Keratinocyte (primary cell): ENCODE results near the gene TEKTIP1. TPM values are rescaled to one million over a fixed set of nuclear protein-coding genes. Genes with fewer than 3 reads are reported as not detected.
"Not testable (repeated sequence)": the region's sequence is repeated elsewhere in the genome, so short reads cannot be mapped to it uniquely, and the experiment has no call there.

Source experiments
- DNase-seq: peaks from one replicate; pipeline ENCODE4 v3.0.0-alpha.2; 2011; ENCODE audit warnings: low read depth, missing footprints, low spot score
- FAIRE-seq: peaks from 2 replicates; lab custom pipeline; 2011; peaks lifted over from hg19 to GRCh38; lab: Jason Lieb, UNC
- H2AFZ ChIP-seq: 2 replicates; pipeline ENCODE4 v1.6.0; 2012; ENCODE audit warnings: low read length, control low read depth, inconsistent platforms; ENCODE audit not compliant: control insufficient read depth
- H3K27ac ChIP-seq: 2 replicates; pipeline ENCODE4 v1.5.1; 2011; ENCODE audit warnings: low read length; ENCODE audit not compliant: control insufficient read depth, insufficient read depth
- H3K27me3 ChIP-seq: 3 replicates; pipeline ENCODE4 v1.6.0; 2011; ENCODE audit warnings: low read length; ENCODE audit not compliant: control insufficient read depth, insufficient read depth; ENCODE audit errors: extremely low read depth
- H3K36me3 ChIP-seq, 2 experiments: 2 replicates in 1 of 2; 3 replicates in 1 of 2; pipeline ENCODE4 v1.5.1; 2011; ENCODE audit warnings: low read length in 2 of 2, mild to moderate bottlenecking in 1 of 2; ENCODE audit not compliant: control insufficient read depth in 2 of 2, insufficient read depth in 2 of 2; ENCODE audit errors: extremely low read depth in 1 of 2
- H3K4me1 ChIP-seq: 3 replicates; pipeline ENCODE4 v1.5.1; 2011; ENCODE audit warnings: low read length; ENCODE audit not compliant: control insufficient read depth, insufficient read depth; ENCODE audit errors: extremely low read depth
- H3K4me2 ChIP-seq: 3 replicates; pipeline ENCODE4 v1.6.0; 2011; ENCODE audit warnings: low read depth, low read length; ENCODE audit not compliant: control insufficient read depth, insufficient read depth; ENCODE audit errors: extremely low read depth
- H3K4me3 ChIP-seq, 3 experiments: fragments of 200-600 bp in 1 of 3; sonication (generic) in 1 of 3; 2 replicates in 2 of 3; 3 replicates in 1 of 3; pipeline ENCODE4 v1.5.1; 2011 to 2016; ENCODE audit warnings: low read length in 3 of 3, mild to moderate bottlenecking in 3 of 3, control low read depth in 2 of 3, inconsistent platforms in 1 of 3, low read depth in 1 of 3, mixed read lengths in 1 of 3, mixed run types in 1 of 3, moderate library complexity in 1 of 3; ENCODE audit not compliant: control insufficient read depth in 2 of 3, insufficient read depth in 2 of 3; ENCODE audit errors: extremely low read depth in 1 of 3
- H3K79me2 ChIP-seq: 2 replicates; pipeline ENCODE4 v1.6.0; 2012; ENCODE audit warnings: low read length; ENCODE audit not compliant: control insufficient read depth, insufficient read depth
- H3K9ac ChIP-seq: 3 replicates; pipeline ENCODE4 v1.6.0; 2011; ENCODE audit warnings: low read length; ENCODE audit not compliant: control insufficient read depth, insufficient read depth; ENCODE audit errors: extremely low read depth
- H3K9me1 ChIP-seq: 3 replicates; pipeline ENCODE4 v1.6.0; 2011; ENCODE audit warnings: low read length; ENCODE audit not compliant: control insufficient read depth, insufficient read depth; ENCODE audit errors: extremely low read depth
- H3K9me3 ChIP-seq: 2 replicates; pipeline ENCODE4 v1.5.1; 2012; ENCODE audit warnings: low read depth, low read length; ENCODE audit not compliant: control insufficient read depth
- H4K20me1 ChIP-seq: 3 replicates; pipeline ENCODE4 v1.6.0; 2011; ENCODE audit warnings: low read length; ENCODE audit not compliant: control insufficient read depth, insufficient read depth; ENCODE audit errors: extremely low read depth
- EZH2 ChIP-seq: IDR thresholded peaks from one replicate; pipeline ENCODE4 v1.6.1; 2012; ENCODE audit warnings: inconsistent platforms, mild to moderate bottlenecking, low read length, moderate library complexity
- dilution Hi-C: fragments of 300-500 bp; cut with MboI; formaldehyde crosslinking; loops from one replicate; pipeline ENCODE4 v1.7.0; 2020; ENCODE audit warnings: low sequenced_read_pairs; ENCODE audit not compliant: extremely low pct_ligation_motif_present
- polyA plus RNA-seq, 5 experiments: library from polyadenylated mRNA; depleted of rRNA in 3 of 5; stranded (reverse) in 3 of 5; stranded (forward) in 1 of 5; unstranded in 1 of 5; fragments of >200 nt; gene quantifications; 1 replicate in 1 of 5; 2 replicates in 3 of 5; 3 replicates in 1 of 5; pipeline versions ENCODE4 v1.2.1 to v1.2.3, GENCODE V29; 2011 to 2012; ENCODE audit warnings: missing spikeins in 2 of 5, low read depth in 1 of 5, low replicate concordance in 1 of 5
- TF ChIP-seq, protein P1 (sequence below), 3 experiments: IDR thresholded peaks in 1 of 3; conservative IDR thresholded peaks in 1 of 3; optimal IDR thresholded peaks in 1 of 3; 2 replicates in 2 of 3; 3 replicates in 1 of 3; pipeline versions ENCODE3 to v1.5.1; 2011; ENCODE audit warnings: low read length in 3 of 3, mild to moderate bottlenecking in 3 of 3, moderate library complexity in 2 of 3, control low read depth in 1 of 3, inconsistent platforms in 1 of 3; ENCODE audit not compliant: insufficient read depth in 2 of 3; ENCODE audit errors: extremely low read depth in 1 of 3

TEKTIP1 gene
- polyA plus RNA-seq, 1 donor (not counting 4 experiments of a cell fraction or from before 2014, with no cell fraction given): not detected

DNA sequence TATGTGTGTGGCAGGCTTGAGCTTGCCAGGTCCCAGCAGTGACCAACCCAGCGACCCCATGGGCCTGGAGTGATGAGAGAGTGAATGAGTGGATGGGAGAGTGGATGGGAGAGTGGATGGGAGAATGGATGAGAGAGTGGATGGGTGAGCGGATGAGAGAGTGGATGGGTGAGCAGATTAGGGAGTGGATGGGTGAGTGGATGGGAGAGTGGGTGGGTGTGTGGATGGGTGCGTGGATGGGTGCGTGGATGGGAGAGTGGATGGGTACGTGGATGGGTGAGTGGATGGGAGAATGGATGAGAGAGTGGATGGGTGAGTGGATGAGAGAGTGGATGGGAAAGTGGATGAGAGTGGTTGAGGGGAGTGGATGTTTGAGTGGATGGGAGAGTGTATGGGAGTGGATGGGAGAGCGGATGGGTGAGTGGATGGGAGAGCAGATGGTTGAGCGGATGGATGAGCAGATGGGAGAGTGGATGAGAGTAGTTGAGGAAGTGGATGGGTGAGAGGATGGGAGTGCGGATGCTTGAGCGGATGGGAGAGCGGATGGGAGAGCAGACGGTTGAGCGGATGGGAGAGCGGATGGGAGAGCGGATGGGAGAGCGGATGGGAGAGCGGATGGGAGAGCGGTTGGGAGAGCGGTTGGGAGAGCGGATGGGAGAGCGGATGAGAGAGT lies 10.3 kb upstream of the TEKTIP1 start:
- Histone ChIP-seq H3K4me1 (no peaks in the 10 kb centered on the region), H3K36me3 (peaks cover 20 to 33% of the 10 kb centered on the region in 2 experiments), H3K9me3 (no peaks in the 10 kb centered on the region), H3K27ac (no peak overlapping the region), H3K4me2 (no peak overlapping the region), H3K9me1 (no peaks in the 10 kb centered on the region), H3K4me3 (no peak overlapping the region), H3K27me3 (no peaks in the 10 kb centered on the region), H3K79me2 (peaks cover 8% of the 10 kb centered on the region), H4K20me1 (peaks cover 5% of the 10 kb centered on the region), H2AFZ (no peak overlapping the region), H3K9ac (no peak overlapping the region)
- DNase-seq: no peak
- dilution Hi-C loops: no loop called here
- no peak for FAIRE-seq
- no peak for TF ChIP-seq EZH2
- TF ChIP-seq, protein P1, sequence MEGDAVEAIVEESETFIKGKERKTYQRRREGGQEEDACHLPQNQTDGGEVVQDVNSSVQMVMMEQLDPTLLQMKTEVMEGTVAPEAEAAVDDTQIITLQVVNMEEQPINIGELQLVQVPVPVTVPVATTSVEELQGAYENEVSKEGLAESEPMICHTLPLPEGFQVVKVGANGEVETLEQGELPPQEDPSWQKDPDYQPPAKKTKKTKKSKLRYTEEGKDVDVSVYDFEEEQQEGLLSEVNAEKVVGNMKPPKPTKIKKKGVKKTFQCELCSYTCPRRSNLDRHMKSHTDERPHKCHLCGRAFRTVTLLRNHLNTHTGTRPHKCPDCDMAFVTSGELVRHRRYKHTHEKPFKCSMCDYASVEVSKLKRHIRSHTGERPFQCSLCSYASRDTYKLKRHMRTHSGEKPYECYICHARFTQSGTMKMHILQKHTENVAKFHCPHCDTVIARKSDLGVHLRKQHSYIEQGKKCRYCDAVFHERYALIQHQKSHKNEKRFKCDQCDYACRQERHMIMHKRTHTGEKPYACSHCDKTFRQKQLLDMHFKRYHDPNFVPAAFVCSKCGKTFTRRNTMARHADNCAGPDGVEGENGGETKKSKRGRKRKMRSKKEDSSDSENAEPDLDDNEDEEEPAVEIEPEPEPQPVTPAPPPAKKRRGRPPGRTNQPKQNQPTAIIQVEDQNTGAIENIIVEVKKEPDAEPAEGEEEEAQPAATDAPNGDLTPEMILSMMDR (optimal IDR thresholded peaks at IDR 0.05 in 1 of 3, IDR thresholded peaks at IDR 0.05 in 1 of 3, conservative IDR thresholded peaks at IDR 0.05 in 1 of 3; ENCODE audit: extremely low read depth in 1 of 3, insufficient read depth in 2 of 3, low read length in 3 of 3): no peak

GRCh38 chr19:3529299-3529698 lies 9.7 kb upstream of the TEKTIP1 start:
- H3K9me1 ChIP-seq, dilution Hi-C loops, H3K27me3 ChIP-seq, H3K9ac ChIP-seq, H3K4me2 ChIP-seq, H4K20me1 ChIP-seq, H3K79me2 ChIP-seq, H3K9me3 ChIP-seq, DNase-seq, H2AFZ ChIP-seq, H3K4me3 ChIP-seq, H3K4me1 ChIP-seq, FAIRE-seq, H3K27ac ChIP-seq: not testable (repeated sequence)
- peaks cover 14 to 31% of the 10 kb centered on the region in 2 experiments for H3K36me3 ChIP-seq

DNA sequence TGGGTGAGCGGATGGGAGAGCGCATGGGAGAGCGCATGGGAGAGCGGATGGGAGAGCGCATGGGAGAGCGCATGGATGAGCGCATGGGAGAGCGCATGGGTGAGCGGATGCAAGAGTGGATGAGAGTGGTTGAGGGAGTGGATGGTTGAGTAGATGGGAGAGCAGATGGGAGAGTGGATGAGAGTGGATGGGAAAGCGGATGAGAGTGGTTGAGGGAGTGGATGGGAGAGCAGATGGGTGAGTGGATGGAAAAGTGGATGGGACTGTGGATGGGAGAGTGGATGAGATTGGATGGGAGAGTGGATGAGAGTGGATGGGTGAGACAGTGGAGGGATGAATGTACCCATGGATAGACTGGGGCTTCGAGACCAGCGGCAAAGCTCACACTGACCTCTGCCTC lies 8.6 kb upstream of the TEKTIP1 start:
- H3K27me3 ChIP-seq: no peaks in the 10 kb centered on the region
- no peak overlapping the region for H2AFZ ChIP-seq
- no peaks in the 10 kb centered on the region for H3K9me3 ChIP-seq
- H4K20me1 ChIP-seq: peaks cover 4% of the 10 kb centered on the region
- no peak overlapping the region for H3K27ac ChIP-seq
- TF ChIP-seq, protein P1 (optimal IDR thresholded peaks at IDR 0.05 in 1 of 3, IDR thresholded peaks at IDR 0.05 in 1 of 3, conservative IDR thresholded peaks at IDR 0.05 in 1 of 3; ENCODE audit: extremely low read depth in 1 of 3, insufficient read depth in 2 of 3, low read length in 3 of 3): no peak
- no peak for TF ChIP-seq EZH2
- no peak overlapping the region for H3K9ac ChIP-seq
- H3K4me3 ChIP-seq: no peak overlapping the region
- no peak overlapping the region for H3K4me2 ChIP-seq
- H3K36me3 ChIP-seq: peaks cover 11 to 35% of the 10 kb centered on the region in 2 experiments
- no peaks in the 10 kb centered on the region for H3K9me1 ChIP-seq
- dilution Hi-C loops: no loop called here
- no peaks in the 10 kb centered on the region for H3K79me2 ChIP-seq
- H3K4me1 ChIP-seq: no peaks in the 10 kb centered on the region
- DNase-seq (no peak), FAIRE-seq (no peak)
